Uterus (tissue), 2 donors: ENCODE data around the gene ADGRE1.

Source experiments
- CTCF ChIP-seq, 4 experiments: fragments of 200-600 bp in 2 of 4; fragments of 450-650 bp in 2 of 4; sonication (generic) in 2 of 4; IDR thresholded peaks; one replicate each; pipeline ENCODE4 v1.5.1; 2016 to 2019; ENCODE audit warnings: antibody characterized with exemption in 4 of 4, mild to moderate bottlenecking in 2 of 4, moderate library complexity in 1 of 4
- POLR2A ChIP-seq, 2 donors: fragments of 450-650 bp; IDR thresholded peaks; one replicate each; pipeline ENCODE4 v1.6.1; 2016; ENCODE audit warnings: antibody characterized with exemption in 2 of 2, mild to moderate bottlenecking in 1 of 2, moderate library complexity in 1 of 2

GRCh38 chr19:6956573-6956972, 69.2 kb downstream of the ADGRE1 start:
- TF ChIP-seq CTCF (IDR thresholded peaks at IDR 0.05) (no peak), POLR2A (IDR thresholded peaks at IDR 0.05) (no peak)
